LNCAP (cell line): ENCODE measurements around the gene STIM1.

Experiments used
- TF ChIP-seq, protein P1 (sequence below): fragments of 450-650 bp; IDR thresholded peaks from 2 replicates; pipeline ENCODE4 v1.5.1; 2017; ENCODE audit warnings: mild to moderate bottlenecking

The STIM1 gene

DNA sequence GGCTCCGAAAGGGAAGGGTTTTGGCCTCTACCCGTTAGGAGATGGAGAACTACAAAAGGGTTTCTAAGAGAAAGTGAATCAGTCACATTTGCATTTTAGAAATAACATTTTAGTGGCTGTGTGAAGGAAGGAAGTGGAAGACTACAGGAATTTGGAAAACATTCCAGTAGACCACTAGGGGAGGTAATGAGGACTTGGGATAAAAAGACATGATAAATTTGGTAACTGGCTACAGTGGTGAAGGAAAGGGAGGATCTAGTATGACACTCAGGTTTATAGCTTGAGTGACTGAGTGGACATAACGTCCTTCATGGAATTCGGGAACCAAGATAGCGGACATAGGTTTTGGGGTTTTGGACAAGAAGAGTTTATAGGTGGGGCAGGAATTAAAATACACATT, 232.1 kb downstream of the STIM1 start:
- TF ChIP-seq, protein P1, sequence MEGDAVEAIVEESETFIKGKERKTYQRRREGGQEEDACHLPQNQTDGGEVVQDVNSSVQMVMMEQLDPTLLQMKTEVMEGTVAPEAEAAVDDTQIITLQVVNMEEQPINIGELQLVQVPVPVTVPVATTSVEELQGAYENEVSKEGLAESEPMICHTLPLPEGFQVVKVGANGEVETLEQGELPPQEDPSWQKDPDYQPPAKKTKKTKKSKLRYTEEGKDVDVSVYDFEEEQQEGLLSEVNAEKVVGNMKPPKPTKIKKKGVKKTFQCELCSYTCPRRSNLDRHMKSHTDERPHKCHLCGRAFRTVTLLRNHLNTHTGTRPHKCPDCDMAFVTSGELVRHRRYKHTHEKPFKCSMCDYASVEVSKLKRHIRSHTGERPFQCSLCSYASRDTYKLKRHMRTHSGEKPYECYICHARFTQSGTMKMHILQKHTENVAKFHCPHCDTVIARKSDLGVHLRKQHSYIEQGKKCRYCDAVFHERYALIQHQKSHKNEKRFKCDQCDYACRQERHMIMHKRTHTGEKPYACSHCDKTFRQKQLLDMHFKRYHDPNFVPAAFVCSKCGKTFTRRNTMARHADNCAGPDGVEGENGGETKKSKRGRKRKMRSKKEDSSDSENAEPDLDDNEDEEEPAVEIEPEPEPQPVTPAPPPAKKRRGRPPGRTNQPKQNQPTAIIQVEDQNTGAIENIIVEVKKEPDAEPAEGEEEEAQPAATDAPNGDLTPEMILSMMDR = no peak

DNA sequence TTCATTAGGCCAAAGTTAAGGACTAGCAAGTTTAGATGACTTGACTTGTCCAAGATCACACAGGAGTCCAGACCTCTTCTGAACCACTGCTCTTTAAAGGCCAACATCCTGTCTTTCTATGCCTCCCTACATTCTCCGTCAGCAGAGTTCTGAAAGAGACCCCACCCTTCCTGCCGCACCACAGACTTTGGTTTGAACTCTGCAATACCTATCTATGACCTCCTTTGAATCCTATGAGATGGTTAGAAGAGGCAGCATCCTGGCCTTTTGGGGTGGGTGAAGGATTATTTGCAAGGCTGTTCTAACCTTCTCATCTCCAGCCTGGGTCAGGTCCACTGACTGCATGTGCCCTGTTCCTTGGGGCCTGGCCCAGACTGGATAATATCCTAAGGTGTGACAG, 234.8 kb downstream of the STIM1 start:
- TF ChIP-seq, protein P1 = no peak

DNA sequence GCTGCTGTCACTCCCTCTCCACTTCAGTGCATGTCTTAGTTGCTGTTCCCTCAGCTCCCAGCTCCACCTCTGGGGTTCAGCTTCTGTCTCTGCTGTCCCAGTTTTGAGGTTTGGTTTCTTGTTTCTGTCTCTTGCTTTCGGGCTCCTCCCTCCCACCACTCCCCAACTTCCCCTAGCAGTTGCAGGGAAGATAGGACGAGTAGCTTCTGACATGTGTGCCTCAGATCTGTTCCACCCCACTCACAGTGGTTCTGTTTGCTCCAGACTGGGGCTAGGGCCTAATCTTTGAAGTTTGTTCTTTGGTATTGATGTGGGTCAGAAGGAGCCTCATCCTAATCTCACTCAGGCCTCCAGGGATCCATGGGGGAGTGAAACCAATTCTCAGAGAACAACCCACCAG, 236.6 kb downstream of the STIM1 start:
- TF ChIP-seq, protein P1 = no peak

DNA sequence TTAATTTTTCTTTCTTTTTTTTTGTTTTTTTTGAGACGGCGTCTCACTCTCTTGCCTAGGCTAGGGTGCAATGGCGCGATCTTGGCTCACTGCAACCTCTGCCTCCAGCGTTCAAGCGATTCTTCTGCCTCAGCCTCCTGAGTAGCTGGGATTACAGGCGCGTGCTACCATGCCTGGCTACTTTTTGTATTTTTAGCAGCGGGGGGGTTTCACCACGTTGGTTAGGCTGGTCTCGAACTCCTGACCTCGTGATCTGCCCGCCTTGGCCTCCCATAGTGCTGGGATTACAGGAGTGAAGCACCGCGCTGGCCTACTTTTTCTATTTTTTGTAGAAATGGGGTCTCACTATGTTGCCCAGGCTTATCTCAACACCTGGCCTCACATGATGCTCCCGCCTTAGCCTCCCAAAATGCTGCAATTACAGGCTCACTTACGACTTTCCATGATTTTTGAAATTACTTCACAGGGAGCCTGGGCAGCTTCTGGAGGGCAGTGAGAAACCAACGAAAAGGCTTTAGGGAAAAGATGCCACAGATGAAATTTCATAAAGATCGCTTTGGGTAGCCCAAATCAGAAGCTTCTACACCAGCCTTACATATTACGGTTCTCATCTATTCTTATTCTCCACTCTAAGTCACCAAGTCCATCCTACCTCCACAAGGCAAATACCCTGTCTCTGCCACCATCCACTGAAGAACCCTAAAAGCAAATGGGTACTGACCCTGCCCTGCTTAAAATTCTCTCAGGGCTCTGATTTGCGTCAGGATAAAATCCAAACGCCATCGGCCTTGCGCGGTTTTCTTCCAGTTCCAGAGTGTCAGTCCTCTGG, 238.3 kb downstream of the STIM1 start:
- TF ChIP-seq, protein P1 = no peak

DNA sequence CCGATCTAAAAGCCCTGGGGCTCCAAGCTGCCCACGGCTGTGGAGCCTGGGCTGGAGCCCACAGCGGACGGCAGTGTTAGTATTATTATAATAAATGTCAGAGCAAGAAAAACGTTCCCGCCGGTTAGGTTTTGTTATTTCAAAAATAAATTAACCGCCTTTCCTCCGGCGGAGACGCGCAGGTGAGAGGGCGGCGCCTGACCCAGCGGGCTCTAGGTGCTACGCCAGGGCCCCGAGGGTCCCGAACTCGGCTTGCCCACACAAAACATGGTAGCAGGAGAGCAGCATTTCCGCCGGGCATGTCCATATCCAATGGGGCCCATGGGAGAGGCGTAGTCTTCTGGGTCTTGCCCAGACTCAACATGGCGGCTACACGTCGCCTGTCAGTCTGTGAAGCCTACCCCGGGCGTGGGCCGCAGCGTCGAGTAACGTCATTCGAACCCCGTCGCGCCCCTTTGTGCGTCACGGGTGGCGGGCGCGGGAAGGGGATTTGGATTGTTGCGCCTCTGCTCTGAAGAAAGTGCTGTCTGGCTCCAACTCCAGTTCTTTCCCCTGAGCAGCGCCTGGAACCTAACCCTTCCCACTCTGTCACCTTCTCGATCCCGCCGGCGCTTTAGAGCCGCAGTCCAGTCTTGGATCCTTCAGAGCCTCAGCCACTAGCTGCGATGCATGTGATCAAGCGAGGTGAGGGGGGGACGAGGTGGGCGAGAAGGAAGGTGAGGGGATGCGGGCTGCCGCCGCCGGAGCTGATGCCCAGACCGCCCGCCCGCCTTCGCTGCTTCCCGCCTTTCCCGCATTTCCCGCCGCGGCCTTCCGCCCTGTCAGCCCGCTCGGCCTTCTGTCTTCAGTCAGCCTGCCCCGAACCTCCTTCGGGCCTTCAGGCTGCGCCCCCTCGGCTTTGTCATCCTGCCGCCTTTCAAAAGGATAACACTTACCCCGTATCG, 239.2 kb downstream of the STIM1 start, which contains the start of gene RRM1:
Gene RRM1, plus strand, starts transcription at position 452 of the 944 bp plus-strand sequence. Its CDS starts 214 bp downstream, at position 666.
- TF ChIP-seq, protein P1 = no peak

DNA sequence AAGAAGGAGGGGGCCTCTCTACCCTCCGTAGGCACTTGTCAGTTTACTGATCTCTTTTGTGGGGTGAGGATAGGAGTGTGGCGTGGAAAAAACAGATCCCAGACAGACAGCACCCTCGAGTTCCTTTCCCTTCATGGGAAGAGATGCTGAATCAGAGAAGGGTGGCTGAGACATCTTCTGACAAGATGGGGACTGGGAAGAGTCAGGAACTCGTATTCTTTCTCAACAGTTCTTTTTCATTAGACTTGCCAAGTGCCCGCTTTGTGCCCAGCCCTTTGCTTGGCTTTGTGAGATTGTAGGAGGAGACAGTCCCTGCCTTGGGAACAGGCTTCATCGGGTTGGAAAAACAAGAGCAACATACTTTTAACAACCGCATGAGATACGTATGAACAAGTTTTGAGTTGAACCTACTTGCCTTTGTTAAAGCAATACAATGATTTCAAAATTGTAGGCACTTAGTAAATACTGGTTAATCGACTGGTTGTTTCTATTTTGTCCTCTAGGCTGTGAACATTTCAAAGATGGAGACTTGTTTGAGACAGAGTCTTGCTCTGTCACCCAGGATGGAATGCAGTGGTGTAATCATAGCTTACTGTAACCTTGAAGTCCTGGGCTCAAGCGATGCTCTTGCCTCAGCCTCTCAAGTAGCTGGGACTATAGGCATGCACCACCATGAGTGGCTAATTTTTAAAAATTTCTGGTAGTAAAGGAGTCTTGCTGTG, 240.2 kb downstream of the STIM1 start:
- TF ChIP-seq, protein P1 = no peak

DNA sequence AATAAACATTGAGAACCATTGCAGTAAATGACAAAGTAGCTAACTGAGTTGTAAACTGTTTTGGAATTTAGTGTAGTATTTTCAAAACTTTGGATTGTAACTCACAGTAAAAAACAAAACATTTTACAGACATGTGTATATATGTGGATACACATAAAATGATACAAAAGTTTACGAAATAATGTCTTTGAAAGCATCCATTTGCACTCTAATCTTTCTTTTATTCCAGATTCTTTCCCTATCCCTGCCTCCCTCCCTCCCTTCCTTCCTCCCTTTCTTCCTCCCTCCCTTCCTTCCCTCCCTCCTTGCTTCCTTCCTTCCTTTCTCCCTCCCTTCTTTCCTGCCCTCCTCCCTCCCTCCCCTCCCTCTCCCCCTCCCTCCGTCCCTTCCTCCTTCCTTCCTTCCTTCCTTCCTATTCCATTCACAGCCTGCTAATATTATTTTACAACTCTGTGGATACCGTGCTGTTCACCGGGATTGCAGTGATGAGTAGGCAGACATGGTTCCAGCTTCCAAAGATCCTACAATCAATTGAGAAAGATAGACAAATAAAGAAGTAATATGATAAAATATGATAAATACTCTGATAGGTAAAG, 242.7 kb downstream of the STIM1 start:
- TF ChIP-seq, protein P1 = no peak
